Pulmonary artery endothelial cell (primary cell): Measurements from ENCODE around the gene GALE. TPM values are rescaled to one million over a fixed set of nuclear protein-coding genes. Genes with fewer than 3 reads are reported as not detected.
"Not testable (repeated sequence)": the region's sequence is repeated elsewhere in the genome, so short reads cannot be mapped to it uniquely, and the experiment has no call there.

Experiments used
- DNase-seq: peaks from one replicate; pipeline ENCODE4 v3.0.0-alpha.2; 2011; ENCODE audit warnings: low read depth, low spot score
- total RNA-seq: library from RNA; depleted of rRNA; stranded (reverse); fragments of >200 nt; gene quantifications from 2 replicates; pipeline ENCODE4 v1.2.3, GENCODE V29; 2014

Gene GALE
- 47.1 and 59.4 TPM in 2 replicates for total RNA-seq

DNA sequence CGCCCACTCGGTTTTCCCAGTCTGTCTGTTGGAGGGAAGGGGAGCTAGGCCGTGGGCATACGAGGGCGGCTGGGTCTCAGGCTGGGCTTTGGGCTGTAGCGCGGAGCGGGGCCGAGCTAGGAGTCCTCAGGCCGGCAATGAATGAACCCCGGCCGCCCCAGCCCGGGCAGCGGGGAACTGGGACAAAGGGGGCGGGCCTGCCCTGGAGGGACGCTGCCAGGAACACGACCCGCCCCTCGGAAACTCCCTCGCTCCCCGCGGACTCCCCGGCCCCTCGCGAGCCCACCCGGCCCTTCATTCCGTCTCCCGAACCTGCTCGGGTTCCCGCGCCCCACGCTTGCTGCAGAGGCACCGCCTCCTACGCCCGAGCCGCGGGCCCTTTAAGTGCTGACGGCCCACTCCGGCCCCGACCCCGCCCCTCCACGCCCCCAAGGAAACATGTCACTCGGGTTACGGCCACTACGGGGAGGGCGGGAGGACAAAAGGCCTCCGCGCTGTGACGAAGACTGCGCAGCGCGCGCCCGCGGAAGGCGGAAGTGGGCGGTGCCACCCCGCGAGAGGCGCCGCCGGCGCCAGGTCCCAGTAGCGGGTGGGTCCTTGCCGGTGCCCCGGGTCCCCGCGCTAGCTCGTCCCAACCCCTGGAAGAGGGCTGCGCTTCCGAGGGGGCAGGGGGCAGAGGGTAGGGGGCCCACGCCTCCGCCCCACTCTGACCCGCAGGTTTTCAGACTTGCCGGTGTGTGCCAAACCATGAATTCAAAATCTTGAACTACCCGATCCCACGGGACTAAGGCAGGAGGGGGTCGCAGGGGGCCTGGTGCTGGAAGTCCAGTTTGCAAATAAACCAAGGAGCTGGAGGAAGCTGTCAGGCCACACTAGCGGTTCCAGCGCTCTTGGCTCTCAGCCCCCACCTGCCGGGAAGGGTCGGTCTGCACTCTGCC, at the start of gene GALE:
Gene GALE, minus strand, starts transcription at position 355 of the 938 bp plus-strand sequence. CDS start 1,747 bp downstream, outside the sequence.
- peak; percentile 84 for DNase-seq

DNA sequence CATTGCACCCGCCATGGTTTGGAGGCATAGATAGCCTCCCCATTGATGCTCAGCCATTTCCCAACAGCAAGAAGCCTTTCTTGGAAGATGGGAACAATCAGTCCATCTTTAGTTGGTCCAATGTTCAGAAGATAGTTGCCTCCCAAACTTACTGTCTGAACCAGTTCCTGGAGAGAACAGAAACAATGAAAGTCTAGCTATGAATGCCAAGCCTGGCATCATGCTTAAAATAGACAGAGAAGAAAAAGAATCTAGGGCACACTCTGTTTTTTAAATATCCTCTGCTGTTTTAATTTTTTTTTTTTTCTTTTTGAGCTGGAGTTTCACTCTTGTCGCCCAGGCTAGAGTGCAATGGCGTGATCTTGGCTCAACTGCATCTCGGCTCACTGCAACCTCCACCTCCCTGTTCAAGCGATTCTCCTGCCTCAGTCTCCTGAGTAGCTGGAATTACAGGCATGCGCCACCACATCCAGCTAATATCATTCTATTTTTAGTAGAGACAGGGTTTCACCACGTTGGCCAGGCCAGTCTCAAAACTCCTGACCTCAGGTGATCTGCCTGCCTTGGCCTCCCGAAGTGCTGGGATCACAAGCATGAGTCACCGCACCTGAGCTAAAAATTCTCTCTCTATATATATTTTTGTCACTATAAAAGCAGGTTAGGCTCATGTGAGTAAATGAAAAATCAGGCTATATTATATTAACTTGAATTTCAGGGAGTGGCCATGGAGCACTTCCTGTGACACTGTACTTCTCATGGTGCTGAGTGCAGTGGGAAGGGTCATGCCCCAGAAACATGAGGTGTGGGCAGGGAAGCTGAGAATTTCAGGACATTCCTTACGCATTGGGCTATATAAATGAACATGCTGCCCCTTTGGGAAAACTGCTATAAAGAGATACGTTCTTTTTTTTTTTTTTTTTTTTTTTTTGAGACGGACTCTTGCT, 48.4 kb upstream of the GALE start:
- no peak for DNase-seq

DNA sequence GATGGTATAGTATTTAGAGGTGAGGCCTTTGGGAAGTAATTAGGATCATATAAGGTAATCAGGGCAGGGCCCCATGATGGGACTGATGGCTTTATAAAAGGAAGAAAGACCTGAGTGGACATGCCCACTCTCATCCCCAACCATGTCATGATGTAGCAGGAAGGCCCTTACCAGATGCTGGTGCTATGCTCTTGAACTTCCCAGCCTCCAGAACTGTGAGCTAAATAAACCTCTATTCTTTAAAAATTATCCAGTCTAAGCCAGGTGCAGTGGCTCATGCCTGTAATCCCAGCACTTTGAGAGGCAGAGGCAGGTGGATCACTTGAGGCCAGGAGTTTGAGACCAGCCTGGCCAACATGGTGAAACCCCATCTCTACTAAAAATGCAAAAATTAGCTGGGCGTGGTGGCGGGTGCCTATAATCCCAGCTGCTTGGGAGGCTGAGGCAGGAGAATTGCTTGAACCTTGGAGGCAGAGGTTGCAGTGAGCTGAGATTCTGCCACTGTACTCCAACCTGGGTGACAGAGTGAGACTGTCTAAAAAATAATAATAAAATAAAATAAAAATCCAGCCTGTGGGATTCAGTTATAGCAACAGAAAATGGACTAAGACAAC, 47.0 kb upstream of the GALE start:
- DNase-seq = not testable (repeated sequence)

DNA sequence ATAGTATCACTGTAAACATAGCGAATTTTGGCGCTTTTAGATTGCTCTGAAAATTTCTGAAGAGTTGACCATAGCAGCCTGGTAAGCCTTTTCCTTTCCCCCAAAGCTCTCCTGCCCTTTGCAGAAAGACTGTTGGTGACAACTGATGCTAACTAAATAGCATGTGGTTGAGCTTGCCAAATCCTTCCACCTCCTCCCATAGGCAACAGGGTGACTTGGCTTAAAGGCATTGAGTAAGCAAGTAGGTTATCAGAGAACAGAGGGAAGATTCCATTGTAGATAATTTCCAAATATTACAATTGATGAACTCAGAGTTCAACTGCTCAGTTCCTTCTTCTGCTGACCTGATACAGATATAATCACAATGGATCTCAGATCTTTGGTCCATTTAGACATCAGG, 44.6 kb upstream of the GALE start:
- DNase-seq = no peak

DNA sequence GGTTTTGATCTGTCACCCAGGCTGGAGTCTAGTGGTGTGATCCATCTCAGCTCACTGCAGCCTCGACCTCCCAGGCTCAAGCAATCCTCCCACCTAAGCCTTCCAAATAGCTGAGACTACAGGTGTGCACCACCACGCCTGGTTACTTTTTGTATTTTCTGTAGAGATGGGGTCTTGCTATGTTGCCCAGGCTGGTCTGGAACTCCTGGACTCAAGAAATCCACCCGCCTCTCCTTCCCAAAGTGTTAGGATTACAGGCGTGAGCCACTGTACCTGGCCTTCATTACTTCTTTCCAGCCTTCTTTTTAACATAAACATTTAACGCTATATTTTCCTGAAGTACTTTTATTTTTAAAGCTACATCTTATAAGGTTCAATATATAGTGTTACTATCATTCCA, 43.1 kb upstream of the GALE start:
- no peak for DNase-seq

DNA sequence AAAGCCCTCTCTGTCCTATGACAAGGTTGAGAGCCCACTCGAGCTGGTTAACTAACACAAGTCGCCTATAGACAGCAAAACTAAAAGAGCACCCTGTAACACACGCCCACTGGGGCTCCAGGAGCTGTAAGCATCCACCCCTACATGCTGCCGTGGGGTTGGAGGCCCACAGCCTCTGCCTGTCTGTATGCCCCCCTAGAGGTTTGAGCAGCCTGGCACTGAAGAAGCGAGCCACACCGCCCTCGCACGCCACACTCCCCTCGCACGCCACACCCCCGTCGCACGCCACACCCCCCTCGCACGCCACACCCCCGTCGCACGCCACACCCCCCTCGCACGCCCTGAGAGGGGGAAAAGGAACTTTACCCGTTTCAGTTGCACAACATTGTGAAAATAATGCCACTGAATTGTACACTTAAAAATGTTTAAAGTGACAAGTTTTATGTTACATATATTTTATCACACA, 37.9 kb upstream of the GALE start:
- DNase-seq = no peak

DNA sequence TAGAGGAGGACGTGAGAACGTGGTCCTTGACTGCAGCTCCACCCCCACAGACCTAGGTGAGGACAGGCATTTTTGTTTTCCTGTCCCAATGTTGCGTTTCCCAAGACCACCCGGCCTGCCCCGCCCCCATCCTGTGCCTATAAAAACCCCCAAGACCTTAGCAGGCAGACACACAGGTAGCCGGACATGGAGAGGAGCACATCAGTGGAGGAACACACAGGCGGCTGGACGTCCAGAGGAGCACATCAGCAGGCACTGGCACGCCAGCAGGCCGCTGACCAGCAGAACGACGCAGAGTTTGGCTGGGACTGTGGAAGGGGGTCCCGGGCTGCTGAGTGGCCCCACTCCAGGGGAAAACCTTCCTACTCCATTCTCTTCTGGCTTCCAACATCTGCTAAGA, 37.4 kb upstream of the GALE start:
- no peak for DNase-seq

DNA sequence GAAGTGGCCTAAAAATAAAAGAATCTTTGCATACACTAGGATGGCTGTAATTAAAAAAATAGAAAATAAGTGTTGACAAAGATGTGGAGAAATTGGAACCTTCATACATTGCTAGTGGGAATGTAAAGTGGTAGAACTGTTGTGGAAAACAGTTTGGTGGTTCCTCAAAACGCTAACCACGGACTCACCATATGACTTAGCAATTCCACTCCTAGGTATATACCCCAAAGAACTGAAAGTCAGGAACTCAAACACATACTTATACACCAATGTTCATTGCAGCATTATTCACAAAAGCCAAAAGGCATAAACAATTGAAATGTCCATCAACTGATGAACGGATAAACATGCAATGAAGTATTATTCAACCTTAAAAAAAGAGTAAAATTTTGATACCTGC, 35.5 kb upstream of the GALE start:
- DNase-seq = no peak

DNA sequence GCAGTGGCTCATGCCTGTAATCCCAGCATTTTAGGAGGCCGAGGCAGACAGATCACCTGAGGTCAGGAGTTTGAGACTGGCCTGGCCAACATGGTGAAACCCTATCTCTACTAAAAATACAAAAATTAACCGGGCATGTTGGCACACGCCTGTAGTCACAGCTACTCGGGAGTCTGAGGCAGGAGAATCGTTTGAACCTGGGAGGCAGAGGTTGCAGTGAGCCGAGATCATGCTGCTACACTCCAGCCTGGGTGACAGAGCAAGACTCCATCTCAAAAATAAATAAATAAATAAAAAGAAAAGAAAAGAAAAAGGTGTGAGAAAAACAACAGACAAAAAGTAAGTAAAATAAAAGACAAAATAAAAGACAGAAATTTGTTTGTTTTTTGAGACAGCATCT, 33.6 kb upstream of the GALE start:
- not testable (repeated sequence) for DNase-seq

DNA sequence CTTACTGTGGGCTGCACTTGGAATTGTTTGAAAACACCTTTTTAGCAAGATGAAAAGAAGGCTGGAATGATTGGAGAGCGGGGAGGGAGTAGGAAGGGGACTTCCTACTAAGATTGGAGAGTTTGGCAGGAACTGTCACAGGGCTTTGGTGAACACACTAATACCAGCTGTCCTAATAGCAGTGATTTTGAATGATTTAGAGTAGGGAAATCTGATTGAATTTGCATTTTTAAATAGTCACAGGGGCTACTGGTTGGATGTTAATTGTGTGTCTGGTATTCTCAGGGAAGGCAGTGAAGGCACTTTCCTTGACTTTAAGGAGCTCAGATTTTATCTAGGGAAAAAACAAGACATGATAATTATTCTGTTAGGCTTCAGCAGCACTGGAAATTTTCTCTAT, 27.2 kb upstream of the GALE start:
- DNase-seq = no peak

DNA sequence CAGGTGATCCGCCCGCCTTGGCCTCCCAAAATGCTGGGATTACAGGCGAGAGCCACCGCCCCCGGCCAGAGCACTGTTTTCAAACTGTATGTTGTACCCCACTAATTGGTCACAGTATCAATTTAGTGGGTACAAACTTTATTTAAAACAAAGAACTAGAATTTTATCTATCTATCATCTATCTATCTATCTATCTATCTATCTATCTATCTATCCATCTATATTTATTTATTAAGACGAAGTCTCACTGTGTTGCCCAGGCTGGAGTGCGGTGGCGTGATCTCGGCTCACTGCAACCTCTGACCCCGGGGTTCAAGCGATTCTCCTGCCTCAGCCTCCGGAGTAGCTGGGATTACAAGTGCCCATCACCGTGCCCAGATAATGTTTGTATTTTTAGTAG, 26.0 kb upstream of the GALE start:
- not testable (repeated sequence) for DNase-seq

DNA sequence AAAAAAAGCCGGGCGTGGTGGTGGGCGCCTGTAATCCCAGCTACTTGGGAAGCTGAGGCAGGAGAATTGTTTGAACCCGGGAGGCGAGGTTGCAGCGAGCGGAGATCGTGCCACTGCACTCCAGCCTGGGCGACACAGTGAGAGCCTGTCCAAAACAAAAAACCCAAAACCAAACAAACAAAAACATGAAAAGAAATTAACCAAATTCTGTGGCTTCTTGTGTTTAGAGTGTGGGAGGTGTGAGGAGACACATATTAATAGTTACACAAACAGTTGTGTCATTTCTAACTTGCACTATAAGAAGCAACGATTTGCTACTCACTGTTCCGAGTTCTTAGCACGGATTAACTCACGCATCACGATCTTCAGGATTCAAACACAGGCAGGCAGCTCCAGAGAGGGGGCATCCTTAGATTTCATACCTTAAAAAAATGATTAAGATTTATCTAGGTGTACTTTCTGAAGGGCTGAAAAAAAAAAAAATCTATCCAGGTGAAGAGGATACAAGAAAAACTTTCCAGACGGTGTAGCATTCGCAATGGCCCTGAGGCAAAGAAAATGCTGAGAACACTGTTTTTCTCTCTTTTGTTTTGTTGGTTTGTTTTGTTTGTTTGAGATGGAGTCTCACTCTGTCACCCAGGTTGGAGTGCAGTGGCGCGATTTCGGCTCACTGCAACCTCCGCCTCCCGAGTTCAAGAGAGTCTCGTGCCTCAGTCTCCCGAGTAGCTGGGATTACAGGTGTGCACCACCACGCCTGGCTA, 25.4 kb upstream of the GALE start:
- no peak for DNase-seq

DNA sequence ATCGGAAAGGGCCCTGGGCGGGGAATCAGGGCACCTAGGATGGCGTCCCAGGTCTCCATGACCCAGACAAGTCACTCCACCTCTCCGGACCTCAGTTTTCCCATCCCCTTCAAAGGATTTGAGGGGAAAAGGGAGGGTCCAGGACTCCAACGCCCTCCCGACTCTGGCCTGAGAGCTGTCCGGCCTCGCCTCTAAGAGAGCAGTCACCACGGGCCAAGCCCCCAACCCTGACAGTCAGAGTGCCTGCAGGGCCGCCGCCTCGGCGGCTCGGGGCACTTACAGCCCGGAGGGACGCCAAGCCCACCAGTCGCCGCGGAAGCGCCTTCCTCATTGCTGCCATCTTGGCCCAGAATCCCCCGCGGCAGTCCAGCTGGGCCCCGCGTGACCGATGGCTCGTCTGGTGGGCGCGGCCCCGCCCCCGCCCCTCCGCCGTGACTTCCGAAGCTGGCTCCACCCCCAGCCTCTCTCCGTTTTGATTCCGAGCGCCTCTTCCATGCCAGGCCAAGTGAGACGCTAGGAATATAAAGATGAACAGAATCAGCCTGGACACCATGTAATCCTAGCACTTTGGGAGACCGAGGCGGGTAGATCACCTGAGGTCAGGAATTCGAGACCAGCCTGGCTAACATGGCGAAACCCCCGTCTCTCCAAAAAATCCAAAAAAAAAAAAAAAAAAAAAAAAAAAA, 24.7 kb upstream of the GALE start, which contains the start of gene HMGCL:
Gene HMGCL, minus strand, starts transcription at position 354 of the 686 bp plus-strand sequence. Its CDS starts 14 bp downstream, at position 340.
- DNase-seq = peak; percentile 66

DNA sequence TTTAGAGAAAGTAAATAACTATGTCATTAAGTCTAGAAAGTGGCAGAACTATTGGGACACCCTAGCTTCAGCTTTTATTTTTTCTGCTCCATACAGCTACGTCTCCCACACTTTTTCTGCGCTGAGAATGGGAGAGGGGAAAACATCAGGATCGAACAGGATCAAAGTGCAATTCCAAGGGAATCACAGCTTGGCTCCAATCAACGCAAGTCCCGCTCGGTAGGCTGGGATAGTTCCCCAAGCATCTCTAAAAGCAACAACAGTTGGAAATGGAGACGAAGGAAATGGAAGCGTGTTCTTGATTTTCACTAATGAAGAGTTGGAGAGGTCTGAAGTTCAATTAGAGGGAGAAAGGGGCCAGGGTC, 24.1 kb upstream of the GALE start:
- no peak for DNase-seq

DNA sequence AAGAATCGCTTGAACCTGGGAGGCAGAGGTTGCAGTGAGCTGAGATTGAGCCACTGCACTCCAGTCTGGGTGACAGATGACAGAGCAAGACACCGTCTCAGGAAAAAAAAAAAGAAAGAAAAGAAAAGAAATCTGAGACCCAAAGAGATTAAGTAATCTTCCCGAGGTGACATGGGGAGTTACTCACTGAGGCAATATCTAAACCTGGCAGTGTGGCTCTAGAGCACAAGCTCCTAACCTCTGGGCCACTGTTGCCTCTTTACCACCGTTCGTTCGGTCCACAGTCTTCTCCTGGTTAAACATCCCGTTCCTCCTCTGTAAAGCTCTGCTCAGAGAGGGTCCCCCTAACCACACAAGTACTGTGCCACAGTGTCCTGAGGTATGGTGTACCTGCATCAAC, 23.2 kb upstream of the GALE start:
- DNase-seq = no peak

DNA sequence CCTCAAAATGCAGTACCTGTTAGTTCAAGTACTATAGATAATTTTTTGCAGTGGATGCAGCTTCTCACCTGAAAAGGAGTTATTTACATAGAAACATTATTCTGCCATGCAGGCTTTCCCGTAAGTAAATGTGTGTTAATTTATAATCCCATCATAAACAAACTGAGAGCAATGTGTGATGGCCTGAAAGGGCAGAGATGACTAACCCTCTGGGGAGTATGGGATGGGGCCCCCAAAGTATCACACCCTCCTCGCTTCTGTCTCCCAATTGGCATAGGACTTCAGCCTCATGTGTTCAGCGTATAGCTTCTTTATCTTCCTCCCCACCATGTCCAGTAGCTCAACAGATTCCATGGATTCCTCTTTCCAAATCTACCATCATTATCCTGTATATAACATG, 17.1 kb upstream of the GALE start:
- no peak for DNase-seq

DNA sequence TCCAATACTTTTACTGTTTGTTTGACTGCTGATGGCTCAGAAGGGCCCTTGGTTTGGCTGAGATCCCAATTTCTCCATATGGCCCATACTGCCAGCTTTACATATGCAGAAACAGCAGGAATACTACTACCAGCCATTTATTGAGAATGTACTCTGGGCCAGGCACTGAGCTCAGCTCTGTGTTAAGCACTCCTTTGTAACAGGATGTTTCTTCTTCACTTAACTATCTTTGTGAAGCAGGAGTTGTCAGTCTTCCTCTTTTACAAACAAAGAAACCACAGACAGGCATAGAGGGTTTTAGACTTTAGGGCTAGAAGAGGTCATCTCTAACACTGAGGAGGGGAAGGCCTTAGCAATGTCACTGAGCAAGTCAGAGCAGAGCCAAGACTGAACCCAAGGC, 16.4 kb upstream of the GALE start:
- DNase-seq = no peak

DNA sequence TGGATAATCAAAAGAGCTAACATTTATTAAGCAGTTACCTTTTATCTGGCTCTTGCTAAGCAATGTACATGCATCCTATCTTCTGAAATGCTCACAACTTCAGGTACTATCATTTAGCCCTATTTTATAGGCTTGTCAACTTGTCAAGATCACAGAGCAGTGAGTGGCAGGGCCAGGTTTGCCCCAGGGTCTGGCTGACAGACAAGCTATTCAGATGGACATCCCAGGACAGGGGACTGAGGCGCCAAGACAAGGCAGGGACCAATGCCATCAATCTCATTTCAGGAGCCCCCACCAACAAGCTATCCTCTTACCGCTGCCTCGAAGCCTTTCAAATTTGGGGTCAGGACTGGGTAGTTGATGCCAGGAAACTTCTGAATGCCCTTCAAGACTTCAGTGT, 15.8 kb upstream of the GALE start:
- no peak for DNase-seq

DNA sequence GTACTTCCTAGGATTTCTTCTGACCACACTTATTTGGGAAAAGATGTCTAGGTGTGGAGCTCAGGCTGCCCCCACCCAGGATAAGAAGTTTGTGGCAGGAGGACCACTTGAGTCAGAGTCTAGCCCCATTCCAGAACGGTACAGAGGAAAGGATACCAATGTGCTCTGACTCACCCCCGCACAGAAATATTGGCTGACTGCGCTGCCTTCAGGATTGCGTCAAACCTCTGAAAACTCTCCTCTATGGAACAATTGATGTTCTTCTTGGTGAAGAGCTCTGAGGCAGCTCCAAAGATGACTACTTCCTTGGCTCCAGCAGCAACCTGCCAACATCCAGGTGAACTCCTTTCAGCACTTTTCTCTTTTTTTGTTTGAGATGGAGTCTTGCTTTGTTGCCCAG, 13.5 kb upstream of the GALE start:
- no peak for DNase-seq
